GM23338 (cell line): Measurements from ENCODE around the gene EPHB6. TPM values are rescaled to one million over a fixed set of nuclear protein-coding genes. Genes with fewer than 3 reads are reported as not detected.

ENCODE experiments used
- ATAC-seq: fragments of 200-7000 bp; cut with Tn5 transposase; 3 replicates; pipeline ENCODE4 v1.9.1; 2020
- DNase-seq: peaks from one replicate; pipeline ENCODE4 v3.0.0-alpha.2; 2015; ENCODE audit warnings: low spot score
- H2AFZ ChIP-seq: fragments of 200-600 bp; sonication (generic); 2 replicates; pipeline ENCODE4 v1.8.0; 2016; ENCODE audit warnings: antibody characterized with exemption, mild to moderate bottlenecking, moderate library complexity
- H3F3A ChIP-seq: fragments of 200-600 bp; sonication (generic); replicated peaks from 2 replicates; pipeline ENCODE4 v1.8.0; 2017; ENCODE audit warnings: antibody characterized with exemption, mixed run types, low read depth
- H3K27ac ChIP-seq: fragments of 200-600 bp; sonication (generic); 2 replicates; pipeline ENCODE4 v1.6.1; 2016; ENCODE audit warnings: low read depth
- H3K27me3 ChIP-seq: fragments of 200-600 bp; sonication (generic); 2 replicates; pipeline ENCODE4 v1.8.0; 2016; ENCODE audit warnings: mild to moderate bottlenecking, mixed run types, moderate library complexity; ENCODE audit not compliant: insufficient read depth
- H3K36me3 ChIP-seq: fragments of 200-600 bp; sonication (generic); 2 replicates; pipeline ENCODE4 v1.8.0; 2016; ENCODE audit warnings: mild to moderate bottlenecking; ENCODE audit not compliant: insufficient read depth
- H3K4me1 ChIP-seq: fragments of 200-600 bp; sonication (generic); 2 replicates; pipeline ENCODE4 v1.8.0; 2016; ENCODE audit warnings: mild to moderate bottlenecking, moderate library complexity; ENCODE audit not compliant: insufficient read depth
- H3K4me2 ChIP-seq: fragments of 200-600 bp; sonication (generic); 2 replicates; pipeline ENCODE4 v1.7.1; 2017; ENCODE audit warnings: mixed run types
- H3K4me3 ChIP-seq: fragments of 200-600 bp; sonication (generic); 2 replicates; pipeline ENCODE4 v1.6.1; 2016; ENCODE audit warnings: mixed run types
- H3K79me2 ChIP-seq: fragments of 200-600 bp; sonication (generic); replicated peaks from 2 replicates; pipeline ENCODE4 v1.8.0; 2017; ENCODE audit warnings: mild to moderate bottlenecking; ENCODE audit not compliant: insufficient read depth
- H3K9me2 ChIP-seq: fragments of 200-600 bp; sonication (generic); 2 replicates; pipeline ENCODE4 v1.8.0; 2017; ENCODE audit not compliant: insufficient read depth
- H4K20me1 ChIP-seq: fragments of 200-600 bp; sonication (generic); replicated peaks from 2 replicates; pipeline ENCODE4 v1.8.0; 2017; ENCODE audit warnings: mild to moderate bottlenecking; ENCODE audit not compliant: insufficient read depth
- H3K27ac Mint-ChIP-seq: 2 replicates; pipeline ENCODE4 v1.8.0; 2020; ENCODE audit warnings: inconsistent platforms, mild to moderate bottlenecking, moderate library complexity, mixed read lengths
- H3K27me3 Mint-ChIP-seq: 3 replicates; pipeline ENCODE4 v1.8.0; 2022; ENCODE audit warnings: low read depth, mild to moderate bottlenecking, moderate library complexity, mixed read lengths, inconsistent platforms; ENCODE audit not compliant: insufficient read depth, poor library complexity
- H3K36me3 Mint-ChIP-seq: 3 replicates; pipeline ENCODE4 v1.8.0; 2021; ENCODE audit warnings: low read depth, mild to moderate bottlenecking, inconsistent platforms, moderate library complexity, mixed read lengths
- H3K4me1 Mint-ChIP-seq: 3 replicates; pipeline ENCODE4 v1.8.0; 2020; ENCODE audit warnings: mild to moderate bottlenecking, inconsistent platforms, mixed read lengths
- H3K4me3 Mint-ChIP-seq: 3 replicates; pipeline ENCODE4 v1.8.0; 2021; ENCODE audit warnings: moderate library complexity, mild to moderate bottlenecking, inconsistent platforms, mixed read lengths
- H3K9me3 Mint-ChIP-seq: 3 replicates; pipeline ENCODE4 v1.8.0; 2020; ENCODE audit warnings: moderate library complexity, mild to moderate bottlenecking, inconsistent platforms, mixed read lengths
- CREB1 ChIP-seq: fragments of 250-450 bp; sonication (Bioruptor Pico); IDR thresholded peaks from 2 replicates; pipeline ENCODE4 v1.5.0; 2020; ENCODE audit warnings: low read depth, mild to moderate bottlenecking, moderate library complexity
- EZH2phosphoT487 ChIP-seq: fragments of 200-600 bp; sonication (generic); IDR thresholded peaks from one replicate; pipeline ENCODE4 v1.8.1; 2018; ENCODE audit warnings: antibody characterized with exemption; ENCODE audit not compliant: unreplicated experiment
- JUNB ChIP-seq: IDR thresholded peaks from one replicate; pipeline ENCODE4 v1.6.1; 2016; ENCODE audit warnings: antibody characterized with exemption; ENCODE audit not compliant: unreplicated experiment
- POLR2AphosphoS5 ChIP-seq: IDR thresholded peaks from 2 replicates; pipeline ENCODE4 v1.6.1; 2016; ENCODE audit warnings: antibody characterized with exemption, low read depth
- STAT1 ChIP-seq: IDR thresholded peaks from one replicate; pipeline ENCODE4 v1.6.1; 2016; ENCODE audit warnings: antibody characterized with exemption; ENCODE audit not compliant: unreplicated experiment
- ZNF114 ChIP-seq: fragments of 250-450 bp; sonication (Bioruptor Pico); IDR thresholded peaks from 2 replicates; pipeline ENCODE4 v1.5.0; 2020; ENCODE audit warnings: mild to moderate bottlenecking, moderate library complexity
- ZNF331 ChIP-seq: fragments of 250-450 bp; sonication (Bioruptor Pico); IDR thresholded peaks from 2 replicates; pipeline ENCODE4 v1.5.0; 2020; ENCODE audit warnings: low read depth, mild to moderate bottlenecking, moderate library complexity
- polyA plus RNA-seq: library from polyadenylated mRNA; unstranded; fragments of >200 nt; fragmentation: Nextera tagmentation; extraction: Ambion mirVana; gene quantifications from 2 replicates; pipeline ENCODE4 v1.2.1, GENCODE V29; 2016
- total RNA-seq: library from RNA; depleted of rRNA; stranded (reverse); fragments of >200 nt; shearing (Covaris generic); gene quantifications from 2 replicates; pipeline ENCODE4 v1.2.3, GENCODE V29; 2014
- TF ChIP-seq, protein P1 (sequence below), 2 experiments: fragments of 200-600 bp in 1 of 2; sonication (generic) in 1 of 2; conservative IDR thresholded peaks; 2 replicates each; pipeline versions ENCODE4 v1.5.1 to v1.6.1; 2016 to 2017; ENCODE audit warnings: antibody characterized with exemption in 2 of 2, low read depth in 2 of 2, mild to moderate bottlenecking in 2 of 2, moderate library complexity in 1 of 2
- TF ChIP-seq, protein P2 (sequence below): IDR thresholded peaks from one replicate; pipeline ENCODE4 v1.6.1; 2018; ENCODE audit warnings: antibody characterized with exemption; ENCODE audit not compliant: unreplicated experiment
- TF ChIP-seq, protein P3 (sequence below): IDR thresholded peaks from 2 replicates; pipeline ENCODE4 v1.6.1; 2016; ENCODE audit warnings: antibody characterized with exemption
- TF ChIP-seq, protein P4 (sequence below): fragments of 250-450 bp; sonication (Bioruptor Pico); IDR thresholded peaks from 2 replicates; pipeline ENCODE4 v1.5.0; 2020; ENCODE audit warnings: mild to moderate bottlenecking, moderate library complexity

Gene EPHB6
- total and polyA plus RNA-seq, 2 experiments from 2014 or later: 20.8 to 27.5 TPM

DNA sequence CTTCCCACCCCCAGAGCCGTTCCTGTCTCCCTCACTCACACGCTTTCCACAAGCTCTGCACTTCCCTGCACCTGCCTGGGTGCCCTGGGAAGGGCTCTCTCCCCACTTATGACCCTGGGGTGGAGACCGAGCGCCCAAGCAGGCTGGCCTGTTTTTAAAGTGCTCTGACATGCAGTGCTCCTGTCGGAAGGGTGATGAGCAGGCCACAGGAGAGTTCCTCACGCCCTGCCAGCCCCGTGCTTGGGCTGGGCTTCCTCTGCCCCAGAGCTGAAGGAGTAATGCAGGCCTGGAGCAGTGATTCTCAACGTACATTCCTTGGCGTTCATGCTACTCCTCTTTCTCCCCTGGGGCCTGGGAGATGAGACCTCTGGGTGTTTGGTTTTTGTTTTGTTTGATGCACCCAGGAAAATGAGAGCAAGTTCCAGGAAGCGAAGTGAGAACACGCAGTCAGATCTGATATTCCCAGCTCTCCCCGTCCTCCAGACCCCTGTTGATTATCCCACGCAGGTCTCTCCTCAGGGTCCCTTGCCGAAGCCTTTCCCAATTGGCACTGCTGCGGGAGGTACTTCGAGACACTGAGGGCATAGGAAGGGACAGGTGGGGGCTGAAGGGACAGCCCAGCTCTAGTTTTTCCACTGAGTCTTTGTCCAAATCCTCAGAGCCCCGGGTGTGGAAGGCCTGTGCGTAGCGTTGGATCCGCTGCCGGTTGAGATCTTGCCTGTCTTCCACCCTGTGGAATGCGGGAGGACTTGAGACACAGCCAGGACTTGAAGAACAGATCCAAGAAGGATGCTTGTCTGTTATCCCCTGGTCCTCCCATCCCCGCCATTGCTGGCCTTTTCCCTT is 16.6 kb downstream of the EPHB6 start (continued):
- TF ChIP-seq, protein P1, sequence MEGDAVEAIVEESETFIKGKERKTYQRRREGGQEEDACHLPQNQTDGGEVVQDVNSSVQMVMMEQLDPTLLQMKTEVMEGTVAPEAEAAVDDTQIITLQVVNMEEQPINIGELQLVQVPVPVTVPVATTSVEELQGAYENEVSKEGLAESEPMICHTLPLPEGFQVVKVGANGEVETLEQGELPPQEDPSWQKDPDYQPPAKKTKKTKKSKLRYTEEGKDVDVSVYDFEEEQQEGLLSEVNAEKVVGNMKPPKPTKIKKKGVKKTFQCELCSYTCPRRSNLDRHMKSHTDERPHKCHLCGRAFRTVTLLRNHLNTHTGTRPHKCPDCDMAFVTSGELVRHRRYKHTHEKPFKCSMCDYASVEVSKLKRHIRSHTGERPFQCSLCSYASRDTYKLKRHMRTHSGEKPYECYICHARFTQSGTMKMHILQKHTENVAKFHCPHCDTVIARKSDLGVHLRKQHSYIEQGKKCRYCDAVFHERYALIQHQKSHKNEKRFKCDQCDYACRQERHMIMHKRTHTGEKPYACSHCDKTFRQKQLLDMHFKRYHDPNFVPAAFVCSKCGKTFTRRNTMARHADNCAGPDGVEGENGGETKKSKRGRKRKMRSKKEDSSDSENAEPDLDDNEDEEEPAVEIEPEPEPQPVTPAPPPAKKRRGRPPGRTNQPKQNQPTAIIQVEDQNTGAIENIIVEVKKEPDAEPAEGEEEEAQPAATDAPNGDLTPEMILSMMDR (conservative IDR thresholded peaks at IDR 0.05; ENCODE audit: low read depth in 2 of 2): no peak
- TF ChIP-seq, protein P2, sequence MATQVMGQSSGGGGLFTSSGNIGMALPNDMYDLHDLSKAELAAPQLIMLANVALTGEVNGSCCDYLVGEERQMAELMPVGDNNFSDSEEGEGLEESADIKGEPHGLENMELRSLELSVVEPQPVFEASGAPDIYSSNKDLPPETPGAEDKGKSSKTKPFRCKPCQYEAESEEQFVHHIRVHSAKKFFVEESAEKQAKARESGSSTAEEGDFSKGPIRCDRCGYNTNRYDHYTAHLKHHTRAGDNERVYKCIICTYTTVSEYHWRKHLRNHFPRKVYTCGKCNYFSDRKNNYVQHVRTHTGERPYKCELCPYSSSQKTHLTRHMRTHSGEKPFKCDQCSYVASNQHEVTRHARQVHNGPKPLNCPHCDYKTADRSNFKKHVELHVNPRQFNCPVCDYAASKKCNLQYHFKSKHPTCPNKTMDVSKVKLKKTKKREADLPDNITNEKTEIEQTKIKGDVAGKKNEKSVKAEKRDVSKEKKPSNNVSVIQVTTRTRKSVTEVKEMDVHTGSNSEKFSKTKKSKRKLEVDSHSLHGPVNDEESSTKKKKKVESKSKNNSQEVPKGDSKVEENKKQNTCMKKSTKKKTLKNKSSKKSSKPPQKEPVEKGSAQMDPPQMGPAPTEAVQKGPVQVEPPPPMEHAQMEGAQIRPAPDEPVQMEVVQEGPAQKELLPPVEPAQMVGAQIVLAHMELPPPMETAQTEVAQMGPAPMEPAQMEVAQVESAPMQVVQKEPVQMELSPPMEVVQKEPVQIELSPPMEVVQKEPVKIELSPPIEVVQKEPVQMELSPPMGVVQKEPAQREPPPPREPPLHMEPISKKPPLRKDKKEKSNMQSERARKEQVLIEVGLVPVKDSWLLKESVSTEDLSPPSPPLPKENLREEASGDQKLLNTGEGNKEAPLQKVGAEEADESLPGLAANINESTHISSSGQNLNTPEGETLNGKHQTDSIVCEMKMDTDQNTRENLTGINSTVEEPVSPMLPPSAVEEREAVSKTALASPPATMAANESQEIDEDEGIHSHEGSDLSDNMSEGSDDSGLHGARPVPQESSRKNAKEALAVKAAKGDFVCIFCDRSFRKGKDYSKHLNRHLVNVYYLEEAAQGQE: no peak
- TF ChIP-seq, protein P3, sequence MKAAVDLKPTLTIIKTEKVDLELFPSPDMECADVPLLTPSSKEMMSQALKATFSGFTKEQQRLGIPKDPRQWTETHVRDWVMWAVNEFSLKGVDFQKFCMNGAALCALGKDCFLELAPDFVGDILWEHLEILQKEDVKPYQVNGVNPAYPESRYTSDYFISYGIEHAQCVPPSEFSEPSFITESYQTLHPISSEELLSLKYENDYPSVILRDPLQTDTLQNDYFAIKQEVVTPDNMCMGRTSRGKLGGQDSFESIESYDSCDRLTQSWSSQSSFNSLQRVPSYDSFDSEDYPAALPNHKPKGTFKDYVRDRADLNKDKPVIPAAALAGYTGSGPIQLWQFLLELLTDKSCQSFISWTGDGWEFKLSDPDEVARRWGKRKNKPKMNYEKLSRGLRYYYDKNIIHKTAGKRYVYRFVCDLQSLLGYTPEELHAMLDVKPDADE: no peak
- no peak for TF ChIP-seq POLR2AphosphoS5
- no peak for TF ChIP-seq JUNB

DNA sequence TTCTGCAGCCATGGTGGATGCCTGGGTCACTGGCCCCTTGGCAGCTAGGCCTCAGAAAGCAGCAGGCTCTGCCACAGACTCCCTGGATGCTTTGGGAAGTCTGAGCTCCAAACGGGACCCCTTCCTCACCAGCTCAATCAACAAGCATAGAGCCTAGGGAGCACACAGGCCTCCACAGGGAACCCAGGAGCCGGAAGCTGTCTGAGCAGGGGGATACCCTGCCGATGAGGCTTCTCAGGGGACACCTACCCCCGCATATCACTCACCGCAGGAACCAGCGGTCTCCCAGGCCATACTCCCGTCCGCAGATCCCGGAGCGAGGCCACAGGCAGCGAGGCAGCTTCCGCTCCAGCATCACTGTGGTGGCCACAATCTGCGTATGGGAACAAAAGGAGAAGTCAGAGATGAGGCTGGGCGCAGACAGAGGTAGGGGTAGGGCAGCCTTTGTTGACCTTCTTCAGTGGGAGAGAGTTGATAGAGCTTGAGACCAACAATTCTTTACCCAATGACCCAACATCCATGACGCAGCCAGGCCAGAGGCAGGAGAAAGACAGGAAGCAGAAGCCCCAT is 17.3 kb downstream of the EPHB6 start:
- TF ChIP-seq, protein P4, sequence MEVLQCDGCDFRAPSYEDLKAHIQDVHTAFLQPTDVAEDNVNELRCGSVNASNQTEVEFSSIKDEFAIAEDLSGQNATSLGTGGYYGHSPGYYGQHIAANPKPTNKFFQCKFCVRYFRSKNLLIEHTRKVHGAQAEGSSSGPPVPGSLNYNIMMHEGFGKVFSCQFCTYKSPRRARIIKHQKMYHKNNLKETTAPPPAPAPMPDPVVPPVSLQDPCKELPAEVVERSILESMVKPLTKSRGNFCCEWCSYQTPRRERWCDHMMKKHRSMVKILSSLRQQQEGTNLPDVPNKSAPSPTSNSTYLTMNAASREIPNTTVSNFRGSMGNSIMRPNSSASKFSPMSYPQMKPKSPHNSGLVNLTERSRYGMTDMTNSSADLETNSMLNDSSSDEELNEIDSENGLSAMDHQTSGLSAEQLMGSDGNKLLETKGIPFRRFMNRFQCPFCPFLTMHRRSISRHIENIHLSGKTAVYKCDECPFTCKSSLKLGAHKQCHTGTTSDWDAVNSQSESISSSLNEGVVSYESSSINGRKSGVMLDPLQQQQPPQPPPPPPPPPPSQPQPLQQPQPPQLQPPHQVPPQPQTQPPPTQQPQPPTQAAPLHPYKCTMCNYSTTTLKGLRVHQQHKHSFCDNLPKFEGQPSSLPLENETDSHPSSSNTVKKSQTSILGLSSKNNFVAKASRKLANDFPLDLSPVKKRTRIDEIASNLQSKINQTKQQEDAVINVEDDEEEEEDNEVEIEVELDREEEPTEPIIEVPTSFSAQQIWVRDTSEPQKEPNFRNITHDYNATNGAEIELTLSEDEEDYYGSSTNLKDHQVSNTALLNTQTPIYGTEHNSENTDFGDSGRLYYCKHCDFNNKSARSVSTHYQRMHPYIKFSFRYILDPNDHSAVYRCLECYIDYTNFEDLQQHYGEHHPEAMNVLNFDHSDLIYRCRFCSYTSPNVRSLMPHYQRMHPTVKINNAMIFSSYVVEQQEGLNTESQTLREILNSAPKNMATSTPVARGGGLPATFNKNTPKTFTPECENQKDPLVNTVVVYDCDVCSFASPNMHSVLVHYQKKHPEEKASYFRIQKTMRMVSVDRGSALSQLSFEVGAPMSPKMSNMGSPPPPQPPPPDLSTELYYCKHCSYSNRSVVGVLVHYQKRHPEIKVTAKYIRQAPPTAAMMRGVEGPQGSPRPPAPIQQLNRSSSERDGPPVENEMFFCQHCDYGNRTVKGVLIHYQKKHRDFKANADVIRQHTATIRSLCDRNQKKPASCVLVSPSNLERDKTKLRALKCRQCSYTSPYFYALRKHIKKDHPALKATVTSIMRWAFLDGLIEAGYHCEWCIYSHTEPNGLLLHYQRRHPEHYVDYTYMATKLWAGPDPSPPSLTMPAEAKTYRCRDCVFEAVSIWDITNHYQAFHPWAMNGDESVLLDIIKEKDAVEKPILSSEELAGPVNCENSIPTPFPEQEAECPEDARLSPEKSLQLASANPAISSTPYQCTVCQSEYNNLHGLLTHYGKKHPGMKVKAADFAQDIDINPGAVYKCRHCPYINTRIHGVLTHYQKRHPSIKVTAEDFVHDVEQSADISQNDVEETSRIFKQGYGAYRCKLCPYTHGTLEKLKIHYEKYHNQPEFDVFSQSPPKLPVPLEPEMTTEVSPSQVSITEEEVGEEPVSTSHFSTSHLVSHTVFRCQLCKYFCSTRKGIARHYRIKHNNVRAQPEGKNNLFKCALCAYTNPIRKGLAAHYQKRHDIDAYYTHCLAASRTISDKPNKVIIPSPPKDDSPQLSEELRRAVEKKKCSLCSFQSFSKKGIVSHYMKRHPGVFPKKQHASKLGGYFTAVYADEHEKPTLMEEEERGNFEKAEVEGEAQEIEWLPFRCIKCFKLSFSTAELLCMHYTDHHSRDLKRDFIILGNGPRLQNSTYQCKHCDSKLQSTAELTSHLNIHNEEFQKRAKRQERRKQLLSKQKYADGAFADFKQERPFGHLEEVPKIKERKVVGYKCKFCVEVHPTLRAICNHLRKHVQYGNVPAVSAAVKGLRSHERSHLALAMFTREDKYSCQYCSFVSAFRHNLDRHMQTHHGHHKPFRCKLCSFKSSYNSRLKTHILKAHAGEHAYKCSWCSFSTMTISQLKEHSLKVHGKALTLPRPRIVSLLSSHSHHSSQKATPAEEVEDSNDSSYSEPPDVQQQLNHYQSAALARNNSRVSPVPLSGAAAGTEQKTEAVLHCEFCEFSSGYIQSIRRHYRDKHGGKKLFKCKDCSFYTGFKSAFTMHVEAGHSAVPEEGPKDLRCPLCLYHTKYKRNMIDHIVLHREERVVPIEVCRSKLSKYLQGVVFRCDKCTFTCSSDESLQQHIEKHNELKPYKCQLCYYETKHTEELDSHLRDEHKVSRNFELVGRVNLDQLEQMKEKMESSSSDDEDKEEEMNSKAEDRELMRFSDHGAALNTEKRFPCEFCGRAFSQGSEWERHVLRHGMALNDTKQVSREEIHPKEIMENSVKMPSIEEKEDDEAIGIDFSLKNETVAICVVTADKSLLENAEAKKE (CRISPR knock-in tag): no peak
- TF ChIP-seq ZNF114 (CRISPR knock-in tag) (no peak), ZNF331 (no peak), POLR2AphosphoS5 (no peak), CREB1 (CRISPR knock-in tag) (no peak), EZH2phosphoT487 (no peak), STAT1 (no peak)
- H3K27me3 Mint-ChIP-seq: peaks cover 10% of the 10 kb centered on the region
- H3K9me2 ChIP-seq: no peaks in the 10 kb centered on the region
- H3K36me3 ChIP-seq: no peaks in the 10 kb centered on the region
- H3K4me3 ChIP-seq: no peak overlapping the region
- H3K4me1 Mint-ChIP-seq: no peaks in the 10 kb centered on the region
- H3K4me2 ChIP-seq: no peak overlapping the region
- no peak for DNase-seq
- H3F3A ChIP-seq: no peaks in the 10 kb centered on the region
- ATAC-seq: no peak
- H2AFZ ChIP-seq: no peak overlapping the region
- H4K20me1 ChIP-seq: no peaks in the 10 kb centered on the region
- H3K79me2 ChIP-seq: no peaks in the 10 kb centered on the region
- peaks cover 5% of the 10 kb centered on the region; the same call in 1 of the 3 replicates for H3K9me3 Mint-ChIP-seq
- no peak overlapping the region for H3K27ac Mint-ChIP-seq
- no peak overlapping the region for H3K27ac ChIP-seq
- H3K4me1 ChIP-seq: no peaks in the 10 kb centered on the region
- H3K36me3 Mint-ChIP-seq: peaks cover 20% of the 10 kb centered on the region; the same call in 2 of the 3 replicates
- no peaks in the 10 kb centered on the region for H3K27me3 ChIP-seq
- no peak overlapping the region for H3K4me3 Mint-ChIP-seq
